IMR-90 (cell line): ENCODE measurements around the gene GLI1.

ENCODE experiments used
- BHLHE40 ChIP-seq: fragments of 150-350 bp; IDR thresholded peaks from 2 replicates; pipeline ENCODE4 v1.6.1; 2016; ENCODE audit warnings: mild to moderate bottlenecking, low read depth, low read length
- CEBPB ChIP-seq: IDR thresholded peaks from 2 replicates; pipeline ENCODE4 v1.6.1; 2012; ENCODE audit warnings: low read depth, low read length, improper control_type of control experiment
- CHD1 ChIP-seq: IDR thresholded peaks from 2 replicates; pipeline ENCODE4 v1.6.1; 2012; ENCODE audit warnings: low read depth, low read length, improper control_type of control experiment
- ELK1 ChIP-seq: fragments of 150-350 bp; IDR thresholded peaks from 2 replicates; pipeline ENCODE4 v1.6.1; 2016; ENCODE audit warnings: low read depth, mild to moderate bottlenecking, low read length, moderate library complexity, borderline replicate concordance
- MAFK ChIP-seq: IDR thresholded peaks from 2 replicates; pipeline ENCODE4 v1.6.1; 2012; ENCODE audit warnings: low read depth, low read length, improper control_type of control experiment
- MAZ ChIP-seq: IDR thresholded peaks from 2 replicates; pipeline ENCODE4 v1.6.1; 2012; ENCODE audit warnings: low read depth, mild to moderate bottlenecking, low read length, improper control_type of control experiment, moderate library complexity, borderline replicate concordance
- MXI1 ChIP-seq: IDR thresholded peaks from 2 replicates; pipeline ENCODE4 v1.6.1; 2012; ENCODE audit warnings: low read depth, mild to moderate bottlenecking, low read length, moderate library complexity, borderline replicate concordance
- POLR2A ChIP-seq: IDR thresholded peaks from 2 replicates; pipeline ENCODE4 v1.6.1; 2012; ENCODE audit warnings: mild to moderate bottlenecking, low read depth, low read length
- RAD21 ChIP-seq: IDR thresholded peaks from 2 replicates; pipeline ENCODE4 v1.6.1; 2012; ENCODE audit warnings: low read length, improper control_type of control experiment
- RFX5 ChIP-seq: IDR thresholded peaks from 2 replicates; pipeline ENCODE4 v1.8.0; 2012; ENCODE audit warnings: low read depth, mild to moderate bottlenecking, low read length, moderate library complexity
- TF ChIP-seq, protein P1 (sequence below): conservative IDR thresholded peaks from 2 replicates; pipeline ENCODE4 v1.5.1; 2012; ENCODE audit warnings: mild to moderate bottlenecking, low read depth, low read length, improper control_type of control experiment
- TF ChIP-seq, protein P2 (sequence below): fragments of 150-350 bp; IDR thresholded peaks from 2 replicates; pipeline ENCODE4 v1.6.1; 2017; ENCODE audit warnings: mild to moderate bottlenecking, antibody characterized with exemption, low read length, low read depth

- no peak for TF ChIP-seq RFX5
- TF ChIP-seq, protein P1, sequence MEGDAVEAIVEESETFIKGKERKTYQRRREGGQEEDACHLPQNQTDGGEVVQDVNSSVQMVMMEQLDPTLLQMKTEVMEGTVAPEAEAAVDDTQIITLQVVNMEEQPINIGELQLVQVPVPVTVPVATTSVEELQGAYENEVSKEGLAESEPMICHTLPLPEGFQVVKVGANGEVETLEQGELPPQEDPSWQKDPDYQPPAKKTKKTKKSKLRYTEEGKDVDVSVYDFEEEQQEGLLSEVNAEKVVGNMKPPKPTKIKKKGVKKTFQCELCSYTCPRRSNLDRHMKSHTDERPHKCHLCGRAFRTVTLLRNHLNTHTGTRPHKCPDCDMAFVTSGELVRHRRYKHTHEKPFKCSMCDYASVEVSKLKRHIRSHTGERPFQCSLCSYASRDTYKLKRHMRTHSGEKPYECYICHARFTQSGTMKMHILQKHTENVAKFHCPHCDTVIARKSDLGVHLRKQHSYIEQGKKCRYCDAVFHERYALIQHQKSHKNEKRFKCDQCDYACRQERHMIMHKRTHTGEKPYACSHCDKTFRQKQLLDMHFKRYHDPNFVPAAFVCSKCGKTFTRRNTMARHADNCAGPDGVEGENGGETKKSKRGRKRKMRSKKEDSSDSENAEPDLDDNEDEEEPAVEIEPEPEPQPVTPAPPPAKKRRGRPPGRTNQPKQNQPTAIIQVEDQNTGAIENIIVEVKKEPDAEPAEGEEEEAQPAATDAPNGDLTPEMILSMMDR = no peak
- TF ChIP-seq POLR2A = no peak
- TF ChIP-seq, protein P2, sequence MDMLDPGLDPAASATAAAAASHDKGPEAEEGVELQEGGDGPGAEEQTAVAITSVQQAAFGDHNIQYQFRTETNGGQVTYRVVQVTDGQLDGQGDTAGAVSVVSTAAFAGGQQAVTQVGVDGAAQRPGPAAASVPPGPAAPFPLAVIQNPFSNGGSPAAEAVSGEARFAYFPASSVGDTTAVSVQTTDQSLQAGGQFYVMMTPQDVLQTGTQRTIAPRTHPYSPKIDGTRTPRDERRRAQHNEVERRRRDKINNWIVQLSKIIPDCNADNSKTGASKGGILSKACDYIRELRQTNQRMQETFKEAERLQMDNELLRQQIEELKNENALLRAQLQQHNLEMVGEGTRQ = no peak
- TF ChIP-seq MAFK = no peak
- TF ChIP-seq ELK1 = no peak
- no peak for TF ChIP-seq MXI1
- TF ChIP-seq RAD21 = no peak
- TF ChIP-seq MAZ = no peak
- no peak for TF ChIP-seq CEBPB
- TF ChIP-seq BHLHE40 = no peak
- no peak for TF ChIP-seq CHD1
Measured at GRCh38 chr12:57419495-57419894, 40.1 kb upstream of the GLI1 start.
